GM12892 (cell line): ENCODE results near the gene ITFG1.
"Not testable (repeated sequence)": the region's sequence is repeated elsewhere in the genome, so short reads cannot be mapped to it uniquely, and the experiment has no call there.

Experiments used
- DNase-seq: peaks from one replicate; pipeline ENCODE4 v3.0.0; 2011; ENCODE audit not compliant: insufficient read length
- FAIRE-seq: peaks from 2 replicates; lab custom pipeline; 2011; peaks lifted over from hg19 to GRCh38; lab: Jason Lieb, UNC
- POLR2A ChIP-seq: IDR thresholded peaks from 2 replicates; pipeline ENCODE4 v1.6.1; 2011; ENCODE audit warnings: low read depth, low read length, control low read depth
- POLR2AphosphoS5 ChIP-seq: IDR thresholded peaks from 2 replicates; pipeline ENCODE4 v1.6.1; 2011; ENCODE audit warnings: low read depth, low read length, control low read depth
- TAF1 ChIP-seq: IDR thresholded peaks from 2 replicates; pipeline ENCODE4 v1.6.1; 2011; ENCODE audit warnings: low read depth, mild to moderate bottlenecking, control low read depth, low read length, borderline replicate concordance

The ITFG1 gene

DNA sequence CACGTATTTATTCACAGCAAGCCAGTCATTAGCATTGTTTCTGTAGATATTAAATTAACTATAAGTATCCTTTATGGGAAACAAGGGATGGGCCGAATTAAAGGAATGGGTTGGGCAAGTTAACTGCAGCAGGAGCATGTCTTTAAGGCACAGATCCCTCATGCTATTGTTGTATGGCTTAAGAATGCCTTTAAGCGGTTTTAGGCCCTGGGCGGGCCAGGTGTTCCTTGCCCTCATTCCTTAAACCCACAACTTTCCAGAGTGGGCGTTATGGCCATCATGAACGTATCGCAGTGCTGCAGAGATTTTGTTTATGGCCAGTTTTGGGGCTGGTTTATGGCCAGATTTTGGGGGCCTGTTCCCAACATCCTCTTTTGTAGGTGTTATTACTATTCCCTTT is 9.3 kb upstream of the ITFG1 start:
- TF ChIP-seq TAF1 (no peak), POLR2AphosphoS5 (no peak)
- FAIRE-seq (no peak), DNase-seq (no peak)

GRCh38 chr16:47469227-47469626 is 8.4 kb upstream of the ITFG1 start:
- DNase-seq, result no peak
- peak; percentile 21 for FAIRE-seq
- TF ChIP-seq TAF1 (no peak), POLR2A (no peak), POLR2AphosphoS5 (no peak)

DNA sequence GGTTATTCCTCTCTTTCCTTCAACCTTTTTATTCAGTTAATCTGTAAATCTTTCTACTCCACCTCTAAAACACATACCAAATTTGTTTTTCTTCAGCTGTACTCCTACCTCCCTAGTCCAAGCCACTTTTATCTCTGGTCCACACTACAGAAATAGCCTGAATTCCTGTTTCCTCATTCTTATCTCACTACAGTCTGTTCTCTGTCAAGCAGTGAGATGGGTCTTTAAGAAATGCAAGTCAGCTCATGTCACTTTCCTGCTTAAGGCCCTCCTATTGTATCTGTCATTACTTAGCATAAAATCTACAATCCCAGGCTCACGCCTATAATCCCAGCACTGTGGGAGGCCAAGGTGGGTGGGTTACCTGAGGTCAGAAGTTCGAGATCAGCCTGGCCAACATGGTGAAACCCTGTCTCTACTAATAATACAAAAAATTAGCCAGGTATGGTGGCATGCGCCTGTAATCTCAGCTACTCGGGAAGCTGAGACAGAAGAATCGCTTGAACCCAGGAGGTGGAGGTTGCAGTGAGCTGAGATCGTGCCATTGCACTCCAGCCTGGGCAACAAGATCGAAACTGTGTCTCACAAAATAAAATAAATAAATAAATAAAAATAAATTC is 7.3 kb upstream of the ITFG1 start:
- not testable (repeated sequence) for DNase-seq, FAIRE-seq

DNA sequence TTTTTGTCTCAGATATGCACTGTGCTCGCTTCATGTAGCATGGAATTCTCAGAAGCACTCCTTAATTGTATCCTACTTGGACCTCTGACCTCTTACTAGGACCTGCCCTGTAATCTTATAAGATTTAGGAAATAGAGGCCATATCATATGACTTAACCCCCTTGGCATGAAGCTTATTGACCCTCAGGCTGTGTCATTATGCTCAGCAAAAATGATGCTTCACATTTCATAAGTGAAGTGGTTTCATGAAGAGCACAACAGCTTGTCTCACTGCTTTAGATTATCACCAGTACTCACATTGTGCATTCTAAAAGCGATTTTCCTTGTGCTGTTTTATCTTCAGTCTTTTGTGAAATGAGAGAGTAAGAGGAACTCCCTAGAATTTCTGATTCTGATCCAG is 6.6 kb upstream of the ITFG1 start:
- FAIRE-seq, result peak; percentile 9
- DNase-seq, result no peak
- TF ChIP-seq TAF1 (no peak), POLR2AphosphoS5 (no peak), POLR2A (no peak)

DNA sequence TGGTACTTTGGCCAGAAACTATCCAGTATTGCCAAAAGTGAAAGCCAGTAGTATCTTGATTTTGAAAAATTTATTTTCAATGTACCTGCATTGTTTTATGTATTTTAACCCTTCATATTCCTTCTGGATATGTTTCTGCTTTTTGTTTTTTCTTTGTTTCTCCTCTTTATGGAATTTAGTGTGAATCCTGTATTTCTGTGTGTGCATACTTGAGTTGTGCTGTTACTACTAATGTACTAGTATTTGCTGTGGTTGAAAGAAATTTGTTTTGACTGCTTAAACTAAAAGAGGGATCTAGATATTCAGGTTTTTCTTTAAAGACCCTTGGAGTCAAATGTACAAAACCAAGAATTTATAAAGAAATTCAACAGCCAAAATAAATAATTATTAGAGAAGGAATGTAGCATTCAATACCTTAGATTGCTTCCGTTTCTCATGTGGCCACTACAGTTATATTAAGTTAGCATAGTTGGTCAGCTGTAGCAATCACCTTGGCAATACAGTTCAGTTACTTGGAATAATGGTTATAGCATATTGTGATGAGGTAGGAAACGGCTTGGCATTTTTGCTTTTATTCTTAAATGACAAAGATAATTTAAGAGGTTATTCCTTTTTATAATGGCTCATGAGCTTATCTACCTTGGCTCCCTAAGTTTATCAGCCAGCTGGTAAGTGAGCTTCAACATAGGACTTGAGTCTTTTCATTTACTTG is 5.2 kb upstream of the ITFG1 start:
- no peak for FAIRE-seq
- DNase-seq, result no peak
- no peak for TF ChIP-seq POLR2AphosphoS5
- no peak for TF ChIP-seq POLR2A
- no peak for TF ChIP-seq TAF1

- FAIRE-seq (no peak), DNase-seq (no peak)
- TF ChIP-seq TAF1, result no peak
- TF ChIP-seq POLR2A, result no peak
- TF ChIP-seq POLR2AphosphoS5, result no peak
Measured at GRCh38 chr16:47463771-47464624, 3.1 kb upstream of the ITFG1 start.

DNA sequence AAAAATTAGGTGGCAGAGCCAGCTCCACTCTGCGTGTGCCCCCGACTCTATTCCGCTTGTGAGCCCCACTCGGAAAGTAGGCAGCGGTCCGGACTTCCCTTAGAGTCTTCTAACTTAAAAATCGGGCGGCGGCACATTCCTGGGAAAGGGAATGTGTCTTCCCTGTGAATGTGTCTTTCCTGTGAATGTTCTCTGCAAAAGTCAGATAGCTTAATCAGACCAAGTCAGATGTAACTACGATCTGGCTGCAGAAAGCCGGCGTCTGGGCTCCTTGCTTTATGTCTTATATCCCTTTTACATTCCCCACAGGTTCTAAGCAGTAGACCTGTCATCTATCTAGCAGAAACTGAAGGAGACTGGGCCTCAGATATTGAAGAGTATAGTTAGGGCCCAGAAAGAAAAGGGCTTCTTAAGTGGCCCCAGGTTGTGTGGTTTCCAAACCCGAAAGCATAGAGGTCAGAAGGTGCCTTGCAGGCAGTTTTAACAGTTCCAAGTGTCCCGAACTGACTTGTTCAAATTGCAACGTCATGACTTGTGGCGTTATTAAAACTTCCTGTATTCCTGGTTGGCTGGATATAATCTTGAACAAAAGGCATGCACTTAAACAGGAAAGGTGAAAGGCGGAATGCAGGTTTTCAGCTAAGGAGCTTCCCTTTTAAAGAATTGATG is 869 bp upstream of the ITFG1 start:
- no peak for TF ChIP-seq TAF1
- no peak for TF ChIP-seq POLR2A
- TF ChIP-seq POLR2AphosphoS5, result no peak
- FAIRE-seq (peak; percentile 53), DNase-seq (no peak)

DNA sequence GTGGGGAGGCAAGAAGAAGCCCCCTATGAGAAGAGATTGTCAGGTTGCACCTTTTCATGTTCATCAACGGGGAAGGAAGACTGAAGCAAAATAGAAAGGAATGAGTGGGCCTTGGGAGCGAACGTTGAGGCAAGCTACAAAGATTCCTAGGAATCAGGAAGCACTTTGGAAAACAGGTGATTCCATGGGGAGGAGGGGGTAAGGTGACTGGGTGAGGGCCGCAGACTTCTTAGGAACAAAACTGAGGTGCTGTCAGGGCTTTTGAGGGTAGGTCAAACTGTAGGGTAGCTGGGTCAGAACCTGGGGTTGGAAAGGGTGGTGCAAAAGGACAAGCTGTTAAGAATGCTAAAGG is 528 bp downstream of the ITFG1 start:
- FAIRE-seq (no peak), DNase-seq (no peak)
- no peak for TF ChIP-seq POLR2A
- no peak for TF ChIP-seq TAF1
- TF ChIP-seq POLR2AphosphoS5, result no peak

DNA sequence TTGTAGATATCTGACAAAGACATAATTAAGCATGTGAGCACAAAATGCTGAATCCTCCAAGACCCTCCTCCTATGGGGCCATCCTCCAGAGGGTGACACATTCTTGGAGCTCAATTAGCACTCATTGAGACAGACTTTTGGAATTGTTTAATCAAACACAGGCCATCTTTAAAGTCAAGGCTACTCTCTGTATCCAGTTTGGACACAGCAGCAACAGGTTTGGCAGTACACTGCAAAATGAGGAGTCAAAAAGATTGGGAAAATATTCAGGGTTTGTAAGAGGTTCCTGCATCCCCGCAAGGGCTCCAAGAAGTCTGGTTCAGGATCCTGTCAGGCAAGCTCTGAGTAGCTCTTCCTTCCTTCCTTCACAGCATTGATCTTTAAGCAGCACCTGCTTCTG is 1.3 kb downstream of the ITFG1 start:
- DNase-seq (no peak), FAIRE-seq (no peak)
- TF ChIP-seq TAF1 (no peak), POLR2AphosphoS5 (no peak), POLR2A (no peak)

GRCh38 chr16:47458331-47458730 is 2.5 kb downstream of the ITFG1 start:
- DNase-seq (no peak), FAIRE-seq (no peak)
- TF ChIP-seq TAF1 (no peak), POLR2A (no peak), POLR2AphosphoS5 (no peak)

DNA sequence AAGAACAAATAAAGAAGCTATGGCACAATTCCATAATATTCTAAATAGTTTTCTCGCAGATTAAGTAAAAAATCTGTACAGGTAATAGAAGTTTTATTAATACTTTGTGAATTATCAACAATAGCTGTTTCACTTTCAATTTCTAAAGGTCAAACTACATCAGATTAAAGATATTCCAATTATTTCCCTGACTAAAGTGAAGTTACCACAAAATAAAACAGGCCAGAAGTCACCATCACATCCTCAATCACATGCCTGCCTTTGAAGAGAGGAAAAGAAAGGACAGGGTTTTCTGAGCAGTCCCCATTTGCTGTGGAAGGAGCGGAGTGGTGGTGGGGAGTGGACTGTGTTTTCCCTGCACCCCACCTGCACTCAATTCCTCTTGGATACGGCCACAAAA is 11.1 kb downstream of the ITFG1 start:
- FAIRE-seq (no peak), DNase-seq (no peak)
- no peak for TF ChIP-seq POLR2A
- no peak for TF ChIP-seq TAF1
- TF ChIP-seq POLR2AphosphoS5, result no peak
